IMR-90 (cell line): ENCODE results near the gene LRATD1. TPM values are rescaled to one million over a fixed set of nuclear protein-coding genes. Genes with fewer than 3 reads are reported as not detected.

ENCODE experiments used
- ATAC-seq: fragments of 200-7000 bp; cut with Tn5 transposase; 2 replicates; pipeline ENCODE4 v1.9.1; 2020; ENCODE audit warnings: low read depth, mild to moderate bottlenecking, moderate library complexity
- BruUV-seq: library from RNA; stranded (reverse); fragments of 400-500 nt; replicated peaks from 2 replicates; lab custom pipeline; 2021; lab: Mats Ljungman, UMichigan
- CTCF ChIA-PET: fragments of 300-600 bp; formaldehyde crosslinking; extraction: SDS; loops from one replicate; lab custom pipeline; 2021; ENCODE audit warnings: antibody characterized with exemption; lab: Yijun Ruan, JAX
- POLR2A ChIA-PET: fragments of 300-600 bp; sonication (Branson Sonifier 250); formaldehyde crosslinking; loops from one replicate; lab custom pipeline; 2022; ENCODE audit warnings: antibody characterized with exemption; ENCODE audit not compliant: unreplicated experiment; lab: Charles Lee
- DNase-seq: peaks from one replicate; pipeline ENCODE4 v3.0.0; 2013
- H2AFZ ChIP-seq: replicated peaks from 2 replicates; pipeline ENCODE3; 2013; ENCODE audit warnings: low read length, mild to moderate bottlenecking; ENCODE audit not compliant: poor library complexity
- H2AK5ac ChIP-seq: 2 replicates; pipeline ENCODE4 v1.6.1; 2013; ENCODE audit warnings: low read depth, low read length, inconsistent platforms
- H2AK9ac ChIP-seq: replicated peaks from 2 replicates; pipeline ENCODE3; 2013; ENCODE audit warnings: mild to moderate bottlenecking, low read depth, low read length, moderate library complexity; ENCODE audit not compliant: poor library complexity
- H2BK120ac ChIP-seq: 2 replicates; pipeline ENCODE4 v1.6.1; 2013; ENCODE audit warnings: low read depth, low read length, inconsistent platforms
- H2BK15ac ChIP-seq: 3 replicates; pipeline ENCODE4 v1.6.1; 2013; ENCODE audit warnings: low read depth, low read length, inconsistent platforms
- H2BK20ac ChIP-seq: 2 replicates; pipeline ENCODE4 v1.6.1; 2013; ENCODE audit warnings: low read depth, mild to moderate bottlenecking, inconsistent platforms, low read length, moderate library complexity
- H2BK5ac ChIP-seq: 2 replicates; pipeline ENCODE4 v1.6.1; 2013; ENCODE audit warnings: mild to moderate bottlenecking, low read depth, low read length, inconsistent platforms; ENCODE audit not compliant: poor library complexity, severe bottlenecking
- H3K14ac ChIP-seq: replicated peaks from 2 replicates; pipeline ENCODE4 v1.6.1; 2013; ENCODE audit warnings: low read depth, low read length, inconsistent platforms
- H3K18ac ChIP-seq: 2 replicates; pipeline ENCODE4 v1.6.1; 2013; ENCODE audit warnings: low read depth, low read length, control low read depth
- H3K23ac ChIP-seq: 2 replicates; pipeline ENCODE4 v1.6.1; 2013; ENCODE audit warnings: low read depth, low read length, inconsistent platforms
- H3K27ac ChIP-seq: 2 replicates; pipeline ENCODE4 v1.5.1; 2013; ENCODE audit warnings: mild to moderate bottlenecking, control low read depth, low read length; ENCODE audit not compliant: insufficient read depth
- H3K27me3 ChIP-seq: 2 replicates; pipeline ENCODE4 v1.6.1; 2013; ENCODE audit warnings: low read length; ENCODE audit not compliant: control insufficient read depth, insufficient read depth
- H3K36me3 ChIP-seq: 2 replicates; pipeline ENCODE4 v1.6.1; 2013; ENCODE audit warnings: low read length, mixed read lengths; ENCODE audit not compliant: control insufficient read depth, insufficient read depth
- H3K4ac ChIP-seq: 2 replicates; pipeline ENCODE4 v1.6.1; 2013; ENCODE audit warnings: low read depth, low read length, inconsistent platforms
- H3K4me1 ChIP-seq: 2 replicates; pipeline ENCODE4 v1.6.1; 2013; ENCODE audit warnings: low read length, mixed read lengths; ENCODE audit not compliant: control insufficient read depth, insufficient read depth
- H3K4me2 ChIP-seq: 2 replicates; pipeline ENCODE4 v1.6.1; 2013; ENCODE audit warnings: low read depth, mild to moderate bottlenecking, control low read depth, low read length, moderate library complexity
- H3K4me3 ChIP-seq: 2 replicates; pipeline ENCODE4 v1.5.1; 2013; ENCODE audit warnings: low read depth, mild to moderate bottlenecking, control low read depth, low read length, moderate library complexity; ENCODE audit not compliant: insufficient read depth
- H3K56ac ChIP-seq: 2 replicates; pipeline ENCODE4 v1.6.1; 2013; ENCODE audit warnings: low read length, inconsistent platforms; ENCODE audit not compliant: insufficient read depth; ENCODE audit errors: extremely low read depth
- H3K79me1 ChIP-seq, 2 experiments: 2 replicates each; pipeline ENCODE4 v1.6.1; 2013; ENCODE audit warnings: low read length in 2 of 2, inconsistent platforms in 1 of 2, low read depth in 1 of 2
- H3K9ac ChIP-seq: 2 replicates; pipeline ENCODE4 v1.6.1; 2013; ENCODE audit warnings: low read depth, low read length, control low read depth
- H3K9me1 ChIP-seq: 2 replicates; pipeline ENCODE4 v1.6.1; 2013; ENCODE audit warnings: low read length, inconsistent platforms; ENCODE audit not compliant: insufficient read depth
- H3K9me3 ChIP-seq: 2 replicates; pipeline ENCODE4 v1.6.1; 2013; ENCODE audit warnings: low read length; ENCODE audit not compliant: control insufficient read depth, insufficient read depth
- H4K20me1 ChIP-seq: 2 replicates; pipeline ENCODE4 v1.6.1; 2013; ENCODE audit warnings: low read length, inconsistent platforms; ENCODE audit not compliant: insufficient read depth
- H4K5ac ChIP-seq: 2 replicates; pipeline ENCODE4 v1.6.1; 2013; ENCODE audit warnings: mild to moderate bottlenecking, low read depth, low read length, control low read depth
- H4K8ac ChIP-seq, 2 experiments: 2 replicates each; pipeline ENCODE4 v1.6.1; 2013; ENCODE audit warnings: low read depth in 2 of 2, low read length in 2 of 2, control low read depth in 1 of 2, inconsistent platforms in 1 of 2
- H4K91ac ChIP-seq: 2 replicates; pipeline ENCODE4 v1.6.1; 2013; ENCODE audit warnings: low read depth, low read length, inconsistent platforms; ENCODE audit not compliant: insufficient read depth
- CHD1 ChIP-seq: IDR thresholded peaks from 2 replicates; pipeline ENCODE4 v1.6.1; 2012; ENCODE audit warnings: low read depth, low read length, improper control_type of control experiment
- CTCF ChIP-seq: conservative IDR thresholded peaks from 2 replicates; pipeline ENCODE4 v1.5.1; 2012; ENCODE audit warnings: mild to moderate bottlenecking, low read depth, low read length, improper control_type of control experiment
- WGBS, 2 experiments: methylation state at CpG; one replicate each; pipeline versions ENCODE4 v1.1.5 to v1.1.7; 2013; ENCODE audit warnings: missing lambda C conversion rate in 2 of 2; ENCODE audit not compliant: insufficient read length in 1 of 2; ENCODE audit errors: extremely low coverage in 2 of 2; 5-methylcytosine and 5-hydroxymethylcytosine counted together
- dilution Hi-C: fragments of 300-500 bp; cut with HindIII; formaldehyde crosslinking; loops from one replicate; pipeline ENCODE4 v1.14.3; 2018; ENCODE audit warnings: low sequenced_read_pairs; ENCODE audit not compliant: unreplicated experiment
- in situ Hi-C: fragments of 300-500 bp; cut with MboI; formaldehyde crosslinking; loops from 3 replicates; pipeline ENCODE4 v1.14.3; 2019; ENCODE audit warnings: low sequenced_read_pairs, inconsistent platforms, mixed read lengths
- intact Hi-C: fragments of 100-400 bp; cut with micrococcal nuclease; formaldehyde crosslinking; loops from 2 replicates; pipeline ENCODE4 v1.10.0; 2022
- polyA plus RNA-seq, 3 experiments: library from polyadenylated mRNA; depleted of rRNA; stranded (reverse); fragments of >200 nt; gene quantifications; 2 replicates each; pipeline ENCODE4 v1.2.3, GENCODE V29; 2012; ENCODE audit warnings: low replicate concordance in 1 of 3
- total RNA-seq: library from RNA; depleted of rRNA; stranded (reverse); fragments of >200 nt; gene quantifications from 2 replicates; pipeline ENCODE4 v1.2.3, GENCODE V29; 2012

LRATD1 gene
- total and polyA plus RNA-seq, 2 of the 4 experiments (the other 2 are of a cell fraction): 0.18 to 0.60 TPM

GRCh38 chr2:14621114-14621513, 11.4 kb upstream of the LRATD1 start:
- no peaks in the 10 kb centered on the region for H3K36me3 ChIP-seq
- DNase-seq (no peak), ATAC-seq (no peak)
- H2AFZ ChIP-seq: no peak overlapping the region
- no peak overlapping the region for H4K91ac ChIP-seq
- H3K4me1 ChIP-seq: no peaks in the 10 kb centered on the region
- TF ChIP-seq CTCF: no peak
- no peak for TF ChIP-seq CHD1
- ChIA-PET CTCF (interaction anchor here (1.1 kb wide), 1 partner anchor 14 kb away, joined by 6 read pairs; no protein-coding TSS in a partner anchor), POLR2A (interaction anchor here (0.6 kb wide), 1 partner anchor 758 kb away, joined by 3 read pairs; no protein-coding TSS in a partner anchor)
- intact Hi-C loops: no loop called here
- in situ Hi-C loops: no loop called here
- BruUV-seq: no TSS peak
- H3K4me2 ChIP-seq: no peak overlapping the region
- no peak overlapping the region for H3K9ac ChIP-seq
- WGBS, 2 experiments: no CpG with 5 or more reads among the region's 1 CpG
- H3K14ac ChIP-seq: no peak overlapping the region
- H3K4me3 ChIP-seq: no peak overlapping the region
- H3K79me1 ChIP-seq: no peaks in the 10 kb centered on the region
- no peaks in the 10 kb centered on the region for H4K20me1 ChIP-seq
- no peaks in the 10 kb centered on the region for H3K27me3 ChIP-seq
- no peak overlapping the region for H3K27ac ChIP-seq
- H2AK9ac ChIP-seq: no peak overlapping the region
- H3K56ac ChIP-seq: no peak overlapping the region
- no peak overlapping the region for H4K8ac ChIP-seq
- no peak overlapping the region for H4K5ac ChIP-seq
- no peak overlapping the region for H2BK120ac ChIP-seq
- H3K9me1 ChIP-seq: no peaks in the 10 kb centered on the region
- H3K23ac ChIP-seq: no peak overlapping the region
- no peak overlapping the region for H3K18ac ChIP-seq
- H3K4ac ChIP-seq: no peak overlapping the region
- no peak overlapping the region for H2BK15ac ChIP-seq
- H2BK20ac ChIP-seq: no peak overlapping the region
- H2AK5ac ChIP-seq: no peak overlapping the region
- dilution Hi-C loops: no loop called here
- H3K9me3 ChIP-seq: no peaks in the 10 kb centered on the region
- no peak overlapping the region for H2BK5ac ChIP-seq
